ENCODE results near the gene UCN3.
"Not testable (repeated sequence)": the region's sequence is repeated elsewhere in the genome, so short reads cannot be mapped to it uniquely, and the experiment has no call there.

The UCN3 gene

GRCh38 chr10:5410787-5411186 is 46.0 kb downstream of the UCN3 start:
- DNase-seq = not testable (repeated sequence)

- no peak for DNase-seq
These were observed 47.1 kb downstream of the UCN3 start for GRCh38 chr10:5411941-5412276.

- peak; percentile 65 to 68 for DNase-seq
These were observed 47.6 kb downstream of the UCN3 start, which contains the start of gene NET1 for GRCh38 chr10:5412277-5412941. Gene NET1, plus strand, starts transcription at chr10:5412557. Its CDS starts 136 bp downstream, at chr10:5412693.

- no peak for DNase-seq
These were observed 48.5 kb downstream of the UCN3 start for GRCh38 chr10:5413012-5413938.

- no peak for DNase-seq
These were observed 52.2 kb downstream of the UCN3 start for GRCh38 chr10:5416981-5417380.

GRCh38 chr10:5418584-5418983 is 53.8 kb downstream of the UCN3 start:
- no peak for DNase-seq

GRCh38 chr10:5419466-5420094 is 54.8 kb downstream of the UCN3 start:
- DNase-seq = no peak

GRCh38 chr10:5423771-5424170 is 59.0 kb downstream of the UCN3 start:
- DNase-seq = no peak

All from stimulated activated CD4-positive, alpha-beta T cell treated with anti-CD3 and anti-CD28 coated beads, Interleukin-2, amount 100 ng/mL, for 48 hours (primary cell).